GM19438 (cell line): ENCODE results near the gene SMCO2.

Experiments used
- ATAC-seq: cut with Tn5 transposase; IDR thresholded peaks from one replicate; pipeline ENCODE4 v1.9.1; 2021; ENCODE audit warnings: low read depth; ENCODE audit not compliant: unreplicated experiment

Gene SMCO2

DNA sequence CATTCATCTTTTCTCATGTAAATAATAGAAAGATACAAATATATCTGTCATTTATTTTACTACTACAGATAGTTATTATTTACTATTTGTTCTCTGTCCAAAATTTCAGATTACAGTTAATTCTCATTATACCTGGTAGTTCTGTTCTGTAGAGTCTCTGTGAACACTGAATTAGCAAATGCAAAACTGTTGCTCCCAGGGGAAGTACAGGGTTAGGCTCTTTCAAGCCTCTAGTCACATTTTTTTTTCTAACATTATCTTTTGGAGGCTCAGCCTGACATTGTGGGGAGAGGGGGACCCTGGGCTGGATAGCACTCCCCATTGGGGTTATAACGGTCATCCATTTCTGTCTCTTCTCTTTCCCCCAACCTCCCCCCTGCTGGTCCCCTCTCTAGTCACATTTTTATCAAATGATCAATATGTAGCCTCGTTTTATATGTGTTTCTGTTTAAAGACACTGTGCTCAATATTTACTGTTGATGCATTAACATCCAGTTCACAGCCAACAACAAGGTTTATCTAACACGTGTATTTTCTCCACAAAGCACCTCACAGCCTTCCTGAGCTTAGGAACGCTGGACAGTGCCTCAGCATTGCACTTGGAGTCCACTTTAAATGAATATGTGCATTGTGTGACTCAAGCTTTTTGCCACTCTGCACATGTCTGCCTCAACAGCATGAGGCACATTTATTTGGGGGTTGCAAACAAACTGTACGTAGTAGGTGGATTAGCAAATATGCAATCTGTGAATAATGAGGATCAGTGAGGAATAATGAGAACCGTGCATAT lies 4.7 kb downstream of the SMCO2 start:
- ATAC-seq = no peak

DNA sequence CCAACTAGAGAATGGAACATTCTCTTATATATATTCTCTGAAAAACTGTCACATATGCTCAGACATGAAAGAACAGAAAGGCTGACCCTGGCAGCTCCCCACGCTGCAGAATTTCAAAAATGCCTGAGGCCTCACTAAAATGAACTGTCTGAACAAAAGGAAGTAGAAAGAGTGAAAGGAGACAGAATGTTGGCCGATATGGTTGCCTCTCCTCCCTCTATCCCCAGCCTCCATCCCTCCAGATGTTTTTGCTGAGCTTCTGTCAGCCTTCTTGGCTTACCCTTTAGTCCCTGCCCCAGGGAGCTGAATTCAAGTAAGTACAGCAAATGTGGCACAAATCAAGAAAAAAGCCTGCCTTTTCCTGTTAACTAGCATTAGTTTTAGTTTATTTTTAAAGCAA lies 6.9 kb downstream of the SMCO2 start:
- ATAC-seq = no peak

DNA sequence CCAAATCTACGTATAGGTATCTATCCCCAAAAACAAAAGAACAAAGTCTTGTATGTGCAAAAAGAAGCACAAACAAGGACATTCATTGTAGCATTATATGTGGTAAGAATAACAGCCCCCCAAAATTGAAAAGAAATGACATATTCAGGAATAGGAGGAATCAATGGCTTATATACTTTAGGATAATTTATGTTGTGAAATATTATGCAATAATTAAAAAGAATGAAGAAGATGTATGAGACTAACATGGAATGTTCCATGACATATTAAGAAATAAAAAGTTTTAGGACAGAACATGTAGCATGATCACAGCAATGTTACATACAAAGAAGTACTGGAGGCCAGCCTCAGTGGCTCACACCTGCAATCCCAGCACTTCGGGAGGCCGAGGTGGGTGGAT lies 9.1 kb downstream of the SMCO2 start:
- ATAC-seq = no peak

DNA sequence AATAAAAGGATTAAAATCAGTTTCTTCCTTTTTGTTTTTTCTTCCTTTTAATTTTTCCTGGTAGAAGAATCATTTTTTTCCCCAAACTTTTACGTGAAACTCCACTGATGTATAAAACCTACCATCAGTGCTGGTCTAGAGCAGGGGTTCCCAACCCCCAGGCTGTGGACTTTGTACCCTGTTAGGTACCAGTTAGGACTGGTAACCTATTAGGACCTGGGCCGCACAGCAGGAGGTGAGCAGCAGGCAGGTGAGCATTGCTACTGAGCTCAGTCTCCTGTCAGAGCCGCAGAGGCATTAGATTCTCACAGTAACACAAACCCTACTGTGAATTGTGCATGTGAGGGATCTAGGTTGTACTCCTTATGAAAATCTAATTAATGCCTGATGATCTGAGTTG lies 10.1 kb downstream of the SMCO2 start:
- no peak for ATAC-seq

DNA sequence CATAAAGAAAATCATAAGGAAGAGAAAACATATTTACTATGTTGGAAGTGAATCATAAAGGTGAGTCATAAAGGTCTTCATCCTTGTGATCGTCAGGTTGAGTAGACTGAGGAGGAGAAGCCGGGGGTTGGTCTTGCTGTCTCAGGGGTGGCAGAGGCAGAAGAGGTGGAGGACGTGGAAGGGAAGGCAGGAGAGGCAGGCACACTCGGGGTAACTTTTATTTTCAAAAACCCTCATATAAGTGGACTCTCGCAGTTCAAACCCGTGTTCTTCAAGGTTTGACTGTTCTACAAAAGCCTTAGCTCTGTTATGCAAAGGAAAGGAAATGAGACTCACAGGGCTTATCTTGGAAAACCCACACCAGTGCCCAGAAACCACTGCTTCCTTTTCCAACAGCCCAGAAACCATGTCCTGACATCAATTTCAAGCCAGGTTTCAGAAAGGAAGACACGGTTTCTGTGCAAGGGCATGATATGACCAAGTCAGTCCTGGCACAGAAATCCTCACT lies 14.0 kb downstream of the SMCO2 start:
- ATAC-seq = no peak

DNA sequence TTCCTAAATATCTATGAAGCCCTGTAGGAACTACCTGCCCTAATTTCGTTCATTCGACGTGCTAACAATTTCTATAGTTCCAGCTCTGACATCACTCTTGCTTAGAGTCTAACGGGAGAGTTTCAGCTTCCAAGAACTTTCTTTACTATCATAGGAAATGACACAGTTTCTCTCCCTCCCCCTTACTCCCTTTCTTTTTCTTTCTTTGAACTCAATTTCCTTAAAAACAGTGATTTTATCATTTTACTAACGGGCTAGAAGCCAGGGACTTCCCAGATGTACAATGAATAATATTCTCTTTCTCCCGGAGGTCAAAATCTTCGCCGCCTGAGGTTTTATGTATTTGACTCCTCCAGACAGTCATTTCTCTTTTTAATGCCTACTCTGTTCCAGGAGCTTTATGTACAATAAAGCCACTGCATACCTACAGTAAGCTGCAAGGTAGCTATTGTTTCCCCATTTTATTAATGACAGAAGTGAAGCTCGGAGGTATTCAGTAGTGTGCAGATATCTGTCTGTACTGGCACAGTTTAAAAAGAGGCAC lies 15.7 kb downstream of the SMCO2 start:
- no peak for ATAC-seq

DNA sequence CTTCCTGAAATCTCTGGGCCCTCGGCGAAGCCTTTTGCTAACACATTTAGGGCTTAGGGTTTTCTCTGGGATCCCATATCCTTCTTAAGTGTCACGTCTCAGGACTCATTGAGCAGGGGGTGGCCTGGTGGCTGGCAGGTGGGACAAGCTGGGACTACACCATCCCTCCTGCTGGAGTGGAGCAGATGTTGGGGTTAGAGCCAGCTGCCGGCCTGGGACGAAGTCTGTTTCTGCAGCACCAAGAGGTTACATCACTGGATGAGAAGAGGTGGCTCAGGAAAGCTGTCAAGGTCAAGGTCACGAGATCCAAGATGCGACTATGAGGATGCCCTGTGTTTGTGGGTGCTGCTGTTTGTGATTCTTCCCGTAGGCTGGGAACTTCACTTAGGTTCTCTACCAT lies 16.3 kb downstream of the SMCO2 start:
- ATAC-seq = no peak

DNA sequence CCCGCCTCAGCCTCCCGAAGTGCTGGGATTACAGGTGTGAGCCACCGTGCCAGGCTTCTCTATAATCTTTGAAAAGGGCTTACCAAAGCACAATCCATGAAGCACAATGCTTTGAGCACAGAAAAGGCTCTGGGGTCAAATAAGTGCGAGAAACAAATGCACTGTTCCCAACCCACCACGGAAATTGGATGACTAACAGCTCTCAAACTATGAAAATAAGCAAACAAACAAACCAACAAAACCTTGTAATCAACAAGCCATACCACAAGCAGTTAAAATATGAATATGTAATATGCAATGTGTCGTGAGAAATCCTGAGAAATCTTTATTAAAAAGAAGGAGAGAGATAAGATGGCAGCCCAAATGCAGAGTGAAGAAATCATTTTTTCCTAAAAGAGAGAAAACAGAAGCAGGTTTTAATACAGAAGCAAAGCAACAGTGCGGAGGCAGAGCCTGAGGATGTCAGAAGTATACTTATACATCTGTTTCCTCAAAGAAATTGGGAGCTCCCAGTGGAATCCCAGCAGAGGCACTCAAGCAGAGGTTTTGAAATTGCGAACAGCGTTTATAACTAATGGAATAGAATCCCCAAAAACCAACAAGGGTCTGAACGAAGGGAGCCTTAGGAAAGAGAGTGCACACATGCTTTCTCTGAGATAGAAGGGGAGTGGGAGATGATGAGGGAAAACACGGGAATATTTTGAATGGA lies 17.1 kb downstream of the SMCO2 start:
- ATAC-seq = no peak

DNA sequence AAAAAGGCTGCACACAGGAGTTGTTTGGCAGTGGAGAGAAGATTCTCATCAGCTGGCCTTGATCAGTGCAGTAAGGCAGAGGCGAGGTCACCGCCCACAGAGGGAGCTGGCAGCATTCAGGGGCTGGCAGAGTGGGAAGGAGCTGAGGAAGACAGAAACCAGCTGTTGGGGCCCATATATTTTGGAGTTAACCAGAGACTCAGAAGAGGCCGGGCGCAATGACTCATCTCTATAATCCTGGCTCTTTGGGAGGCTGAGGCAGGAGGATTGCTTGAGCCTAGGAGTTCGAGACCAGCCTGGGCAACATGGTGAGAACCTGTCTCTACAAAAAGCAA lies 17.7 kb downstream of the SMCO2 start:
- ATAC-seq = no peak

DNA sequence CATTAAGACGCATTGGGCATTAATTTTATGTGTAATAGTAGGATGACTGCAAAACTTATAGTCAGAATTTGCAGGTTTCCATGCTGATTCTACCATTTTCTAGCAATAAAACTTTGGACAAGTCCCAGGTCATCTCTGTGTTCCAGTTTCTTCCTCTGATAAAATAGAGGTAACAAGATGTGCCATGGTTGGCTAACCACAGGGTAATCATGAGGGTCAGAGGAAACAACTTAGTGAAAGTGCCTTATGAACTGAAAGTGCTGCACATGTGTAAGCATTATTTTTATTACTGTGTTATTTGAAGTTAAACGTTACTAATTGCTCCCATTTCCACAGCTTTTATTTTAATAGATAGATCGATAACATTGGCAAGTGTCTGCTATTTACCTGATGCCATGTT lies 21.1 kb downstream of the SMCO2 start:
- ATAC-seq = no peak

DNA sequence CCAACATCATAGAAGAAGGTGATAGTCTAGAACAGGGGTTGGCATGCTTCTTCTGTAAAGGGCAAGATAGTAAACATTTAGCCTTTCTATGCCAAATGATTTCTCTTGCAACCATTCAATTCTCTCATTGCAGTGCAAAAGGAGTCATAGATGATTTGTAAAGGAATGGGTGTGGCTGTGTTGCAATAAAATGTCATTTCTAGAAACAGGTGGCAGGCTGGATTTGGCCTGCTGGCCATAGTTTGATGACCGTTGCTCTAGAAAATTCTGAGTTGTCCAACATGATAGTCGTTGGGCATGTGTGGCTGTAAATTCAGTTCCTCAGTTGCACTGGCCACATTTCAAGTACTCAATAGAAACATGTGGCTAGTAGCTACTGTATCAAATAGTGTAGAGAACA lies 21.7 kb downstream of the SMCO2 start:
- no peak for ATAC-seq

DNA sequence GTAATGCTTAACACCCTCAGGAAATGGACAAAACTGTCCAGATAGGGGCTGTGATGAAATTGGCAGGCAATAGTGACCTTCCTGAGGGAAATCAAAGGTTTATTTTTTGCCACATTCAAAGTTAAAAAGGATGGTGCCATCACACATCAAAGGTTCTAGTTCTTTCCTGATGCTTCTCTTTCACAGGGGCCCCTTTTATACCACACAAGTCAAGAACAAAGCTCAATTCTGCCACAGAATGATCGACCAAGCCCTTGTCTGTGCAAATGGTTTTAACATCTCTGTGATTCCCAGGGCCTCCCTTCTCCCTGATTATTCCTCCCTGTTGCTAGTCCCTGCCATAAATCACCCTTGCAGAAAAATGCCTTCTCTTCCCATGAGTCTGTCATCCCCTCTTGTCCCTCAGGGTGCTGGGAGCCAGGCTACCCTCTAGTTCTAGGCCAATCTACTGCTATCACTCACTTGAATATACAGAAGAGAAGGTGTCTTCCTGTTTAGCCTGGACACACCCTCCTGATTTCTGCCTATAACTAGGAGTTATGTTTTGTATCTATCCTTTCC lies 22.7 kb downstream of the SMCO2 start:
- no peak for ATAC-seq

DNA sequence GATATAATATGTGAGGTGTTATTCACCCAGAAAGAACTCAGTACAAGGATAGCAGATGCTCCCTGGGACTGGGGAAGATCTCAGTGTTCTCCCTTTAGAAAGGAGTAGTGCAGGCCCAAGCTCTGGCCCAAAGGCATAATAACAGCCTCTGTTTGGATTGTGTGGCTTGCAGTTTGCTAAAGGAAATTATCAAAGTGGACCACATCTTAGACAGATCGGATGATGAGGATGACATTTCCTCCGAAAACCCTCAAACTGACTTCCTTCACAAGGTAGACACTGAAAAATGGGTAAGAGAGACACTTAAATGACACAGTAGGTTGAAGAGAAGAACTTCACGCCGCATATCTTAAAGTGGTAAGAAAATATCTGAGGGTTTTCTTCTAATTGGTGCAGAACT lies 26.1 kb downstream of the SMCO2 start:
- no peak for ATAC-seq

DNA sequence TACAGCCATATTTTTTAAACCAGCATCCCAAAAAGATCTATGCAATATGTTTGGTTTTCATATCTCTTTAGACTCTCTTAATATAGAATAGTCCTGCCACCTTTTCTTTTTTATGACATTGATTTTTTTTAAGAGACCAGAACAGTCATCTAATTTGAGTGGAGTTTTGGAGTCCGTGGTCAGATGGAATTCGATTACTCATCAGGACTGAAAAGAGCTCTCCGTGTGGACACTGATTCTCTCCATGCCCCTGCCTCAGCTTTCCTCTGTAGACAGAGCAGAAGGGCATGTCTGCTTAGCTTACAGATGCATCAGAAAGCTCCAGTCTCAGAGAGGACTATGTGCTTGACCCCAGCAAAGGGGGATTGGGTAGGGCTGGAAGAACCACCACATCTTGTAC lies 27.8 kb downstream of the SMCO2 start:
- ATAC-seq = no peak

DNA sequence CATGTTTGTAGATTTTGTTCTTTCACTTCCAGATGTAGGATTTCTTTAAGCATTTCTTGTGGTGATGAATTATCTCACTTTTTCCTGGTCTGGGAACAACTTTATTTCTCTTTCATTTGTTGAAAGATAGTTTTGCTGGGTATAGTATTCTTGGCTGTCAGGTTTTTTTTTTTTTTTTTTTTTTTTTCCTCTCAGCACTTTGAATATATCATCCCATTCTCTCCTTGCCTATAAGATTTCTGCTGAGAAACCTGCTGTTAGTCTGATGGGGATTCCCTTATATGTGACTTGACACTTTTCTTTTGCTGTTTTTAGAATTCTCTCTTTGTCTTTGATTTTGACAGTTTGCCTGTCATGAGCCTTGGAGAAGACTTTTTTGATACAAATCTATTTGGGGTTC lies 30.5 kb downstream of the SMCO2 start:
- no peak for ATAC-seq

DNA sequence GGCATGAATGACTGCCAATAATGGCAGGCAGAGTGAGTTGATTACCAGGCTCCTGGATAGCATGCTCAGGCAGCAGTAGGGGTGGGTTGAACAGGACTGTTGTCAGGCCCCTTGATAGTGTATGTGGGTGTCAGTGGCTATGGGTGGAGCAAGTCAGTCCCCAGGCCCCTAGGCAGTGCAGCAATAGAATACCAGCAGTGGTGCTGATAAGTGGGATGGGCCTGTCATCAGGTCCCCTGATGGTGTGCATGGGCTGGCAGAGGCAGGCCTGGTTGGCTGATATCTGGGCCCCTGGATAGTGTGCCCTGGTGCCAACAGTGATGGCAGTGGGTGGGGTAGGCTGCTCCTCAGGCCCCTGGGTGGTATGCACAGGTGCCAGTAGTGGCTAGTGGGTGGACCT lies 32.4 kb downstream of the SMCO2 start:
- ATAC-seq = no peak

DNA sequence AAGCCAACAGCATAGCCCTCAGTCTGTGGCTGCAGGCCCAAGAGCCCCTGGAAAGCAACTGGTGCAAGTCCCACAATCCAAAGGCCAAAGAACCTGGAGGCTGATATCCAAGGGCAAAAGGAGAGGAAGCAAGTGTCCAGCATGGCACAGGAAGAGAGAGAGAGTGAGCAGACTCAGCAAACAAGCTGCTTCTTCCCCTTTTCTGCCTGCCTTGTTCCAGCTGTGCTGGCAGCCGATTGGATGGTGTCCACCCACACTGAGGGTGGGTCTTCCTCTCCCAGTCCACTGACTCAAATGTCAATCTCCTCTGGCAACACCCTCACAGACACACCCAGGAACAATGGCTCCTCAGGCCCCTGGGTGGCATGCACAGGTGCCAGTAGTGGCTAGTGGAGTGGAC lies 33.5 kb downstream of the SMCO2 start:
- no peak for ATAC-seq

DNA sequence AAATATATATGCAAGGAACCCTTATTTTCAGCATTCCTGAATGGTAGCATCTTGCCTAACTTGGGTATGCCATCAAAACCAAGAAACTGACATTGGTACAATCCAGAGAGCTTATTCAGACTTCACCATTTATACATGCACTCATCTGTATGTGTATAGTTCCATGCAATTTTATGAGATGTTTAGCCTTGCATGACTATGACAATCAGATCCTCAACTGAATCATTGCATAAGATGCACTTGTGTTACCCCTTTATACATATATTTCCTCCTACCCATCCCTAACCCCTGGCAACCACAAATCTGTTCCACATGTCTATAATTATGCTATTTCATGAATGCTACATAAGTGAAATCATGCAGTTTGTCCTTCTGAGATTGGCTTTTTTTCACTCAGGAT lies 40.4 kb downstream of the SMCO2 start:
- no peak for ATAC-seq

DNA sequence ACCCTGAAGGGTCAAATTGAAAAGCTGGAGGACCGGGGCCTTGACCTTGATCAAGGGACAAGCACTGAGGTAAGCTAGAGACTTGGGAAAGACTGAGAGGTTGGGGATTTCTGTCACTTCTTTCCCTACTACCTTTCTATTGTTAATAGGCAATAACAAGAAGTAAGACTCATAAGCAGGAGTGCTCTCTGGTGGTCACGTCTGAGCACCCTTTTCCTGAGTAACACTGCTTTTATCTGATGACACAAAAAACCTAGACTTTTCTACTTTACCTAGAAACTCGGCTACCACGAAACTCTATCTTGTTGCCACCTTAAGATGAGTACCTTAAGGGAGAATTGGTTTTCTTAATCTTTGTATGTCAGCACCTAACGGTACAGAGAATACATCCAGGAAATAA lies 41.9 kb downstream of the SMCO2 start:
- no peak for ATAC-seq

DNA sequence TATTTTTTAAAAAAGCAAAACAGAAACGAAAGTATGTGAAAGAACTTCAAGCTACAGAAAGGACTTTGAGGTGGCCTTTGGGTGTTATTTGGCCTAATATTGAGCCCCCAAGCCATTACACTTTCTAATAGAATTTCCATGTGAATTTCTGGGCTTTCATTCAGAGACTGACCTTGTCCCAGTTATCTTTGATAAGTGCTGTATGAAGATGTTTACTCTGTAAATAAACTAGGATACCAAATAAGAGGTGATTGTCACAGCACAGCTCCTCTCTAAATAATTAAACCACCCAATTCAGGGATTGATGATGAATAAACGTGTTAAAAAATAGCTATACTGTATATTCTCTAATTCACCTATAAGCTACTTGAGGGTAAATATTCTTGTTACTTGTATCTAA lies 44.7 kb downstream of the SMCO2 start:
- no peak for ATAC-seq

DNA sequence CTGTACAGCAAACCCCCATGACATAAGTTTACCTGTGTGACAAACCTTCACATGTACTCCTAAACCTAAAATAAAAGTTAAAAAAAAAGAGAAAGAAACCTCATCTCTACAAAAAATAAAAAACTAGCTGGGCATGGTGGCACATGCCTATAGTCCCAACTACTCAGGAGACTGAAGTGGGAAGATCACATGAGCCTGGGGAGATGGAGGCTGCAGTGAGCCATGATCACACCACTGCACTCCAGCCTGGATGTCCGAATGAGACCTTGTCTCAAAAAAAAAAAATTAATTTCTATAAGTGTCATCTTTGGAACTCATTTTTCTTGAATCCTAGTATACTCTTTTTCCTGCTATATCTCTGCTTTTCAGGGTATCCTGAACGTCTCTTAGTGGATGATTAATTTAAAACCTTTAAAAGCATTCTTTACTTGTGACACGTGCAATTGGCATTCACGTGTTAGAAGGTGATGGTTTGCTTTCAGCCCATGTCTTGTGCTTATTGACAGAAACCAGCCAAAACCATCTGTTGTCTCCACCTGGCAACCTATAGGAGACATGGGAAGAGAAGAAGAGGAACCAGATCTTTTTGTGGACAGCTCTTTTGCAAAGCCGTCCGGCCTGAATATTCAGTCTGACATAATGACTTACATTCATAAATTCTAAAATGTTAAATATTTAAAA lies 46.9 kb downstream of the SMCO2 start:
- no peak for ATAC-seq
